Activated T-helper 1 cell treated with anti-CD3 and anti-CD28 coated beads, Interleukin-12 subunit alpha, Interleukin-12 subunit beta, Interleukin-2, Interleukin-4 antibody, amounts not matched to agents 30 ng/mL and 10 ng/mL and 1 ng/mL, durations not matched to agents 14 hours and 24 hours and 36 hours (primary cell): Measurements from ENCODE around the gene C4orf36. TPM values are rescaled to one million over a fixed set of nuclear protein-coding genes. Genes with fewer than 3 reads are reported as not detected.

Experiments
- DNase-seq: peaks from one replicate; pipeline ENCODE4 v3.0.0; 2021; ENCODE audit warnings: low spot score
- H3K27ac Mint-ChIP-seq: one replicate; pipeline ENCODE4 v1.8.0; 2021; ENCODE audit warnings: mild to moderate bottlenecking, mixed read lengths
- H3K27me3 Mint-ChIP-seq: one replicate; pipeline ENCODE4 v1.8.0; 2022; ENCODE audit warnings: mild to moderate bottlenecking, moderate library complexity, mixed read lengths; ENCODE audit not compliant: insufficient read depth
- H3K36me3 Mint-ChIP-seq: one replicate; pipeline ENCODE4 v1.8.0; 2021; ENCODE audit warnings: low read depth, mixed read lengths
- H3K4me1 Mint-ChIP-seq: one replicate; pipeline ENCODE4 v1.8.0; 2021; ENCODE audit warnings: low read depth, mixed read lengths
- H3K4me3 Mint-ChIP-seq: one replicate; pipeline ENCODE4 v1.8.0; 2021; ENCODE audit warnings: mild to moderate bottlenecking, moderate library complexity, mixed read lengths
- H3K9me3 Mint-ChIP-seq: one replicate; pipeline ENCODE4 v1.8.0; 2021; ENCODE audit warnings: mixed read lengths
- intact Hi-C: fragments of 100-400 bp; cut with micrococcal nuclease; formaldehyde crosslinking; loops from one replicate; pipeline ENCODE4 v1.15.1; 2024
- total RNA-seq: library from RNA; stranded (reverse); gene quantifications from 2 replicates; pipeline ENCODE4 v1.2.3, GENCODE V29; 2022

The C4orf36 gene, protein sequence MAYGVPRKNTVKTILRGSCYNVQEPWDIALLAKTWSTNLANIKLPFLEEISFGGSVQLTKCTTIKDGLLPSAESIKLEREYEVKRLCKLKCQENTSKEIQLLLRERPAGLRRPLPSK
- not detected in 2 replicates for total RNA-seq

- H3K9me3 Mint-ChIP-seq, result no peaks in the 10 kb centered on the region
- intact Hi-C loops, result loop anchor here (10.0 kb wide), 2 partner anchors 227 to 847 kb away; no protein-coding TSS in a partner anchor
These were observed at the start of gene C4orf36 for GRCh38 chr4:86891762-86892635. Gene C4orf36 (minus strand): TSS chr4:86892422. CDS start chr4:86891520, 902 bp downstream.

DNA sequence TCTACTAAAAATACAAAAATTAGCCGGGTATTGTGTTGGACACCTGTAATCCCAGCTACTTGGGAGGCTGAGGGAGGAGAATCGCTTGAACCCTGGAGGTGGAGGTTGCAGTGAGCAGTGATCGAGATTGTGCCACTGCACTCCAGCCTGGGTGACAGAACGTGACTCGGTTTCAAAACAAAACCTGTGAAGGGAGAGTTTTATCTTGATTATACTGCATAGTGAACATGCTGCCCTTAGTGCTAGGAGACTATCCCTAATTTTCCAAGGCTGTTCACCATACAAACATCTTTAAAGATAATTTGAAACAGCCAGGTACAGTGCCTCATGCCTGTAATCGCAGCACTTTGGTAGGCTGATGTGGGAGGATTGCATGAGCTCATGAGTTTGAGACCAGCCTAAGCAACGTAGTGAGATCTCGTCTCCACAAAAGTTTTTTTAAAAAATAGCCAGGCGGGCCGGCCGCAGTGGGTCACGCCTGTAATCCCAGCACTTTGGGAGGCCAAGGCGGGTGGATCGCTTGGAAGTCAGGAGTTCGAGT lies 48.8 kb upstream of the C4orf36 start:
- Mint-ChIP-seq H3K27me3 (no peaks in the 10 kb centered on the region), H3K9me3 (no peaks in the 10 kb centered on the region), H3K4me1 (peaks cover 57% of the 10 kb centered on the region), H3K4me3 (no peak overlapping the region), H3K27ac (no peak overlapping the region), H3K36me3 (peaks cover 7% of the 10 kb centered on the region)
- no peak for DNase-seq
- intact Hi-C loops, result no loop called here

More at GRCh38 chr4:86891762-86892635, at the start of gene C4orf36:
- Mint-ChIP-seq H3K36me3 (no peaks in the 10 kb centered on the region), H3K27me3 (peaks cover 29% of the 10 kb centered on the region), H3K27ac (no peak within 1 kb of the TSS), H3K4me3 (peak within 1 kb of the TSS; percentile 75), H3K4me1 (no peaks in the 10 kb centered on the region)
- DNase-seq, result peak; percentile 5

GRCh38 chr4:86939729-86940575 lies 47.7 kb upstream of the C4orf36 start:
- intact Hi-C loops, result loop anchor here (1.0 to 10.0 kb wide), 7 partner anchors 31 to 1517 kb away; partner anchors contain the start of genes HERC5, HERC6, PKD2 and PPM1K
- H3K36me3 Mint-ChIP-seq, result peaks cover 5% of the 10 kb centered on the region

DNA sequence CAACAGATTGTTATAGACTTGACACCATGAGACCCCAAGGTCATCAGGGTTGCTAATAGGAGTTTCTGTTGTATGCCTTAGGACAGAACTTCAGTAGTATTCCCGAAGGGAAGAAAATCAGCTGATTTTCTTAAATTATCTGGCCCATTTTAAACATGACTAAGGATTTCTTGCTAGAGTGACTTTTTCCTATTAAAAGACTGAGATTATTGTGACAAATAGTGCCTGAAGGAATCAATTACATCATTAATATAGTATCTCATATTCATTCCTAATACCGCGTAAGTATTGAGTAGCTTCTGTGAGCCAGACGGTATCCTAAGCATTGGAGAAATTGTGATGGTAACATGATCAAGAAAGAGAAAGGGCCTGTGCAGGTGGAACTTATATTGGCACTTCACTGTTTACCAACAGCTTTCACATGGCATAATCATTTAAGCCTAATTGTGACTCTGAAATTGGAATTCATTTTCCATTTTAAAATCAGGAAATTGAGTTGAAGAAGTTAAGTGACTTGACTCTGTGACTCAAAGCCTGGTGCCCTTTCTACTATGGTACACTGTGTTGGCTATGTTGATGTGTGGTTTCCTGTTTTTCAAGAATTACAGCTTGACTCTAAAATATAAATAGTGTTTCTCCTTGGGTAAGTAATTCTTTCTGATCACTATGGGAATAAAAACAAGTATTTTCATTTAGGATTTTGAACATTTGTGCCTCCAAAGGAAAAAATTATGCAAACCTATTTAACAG lies 46.7 kb upstream of the C4orf36 start:
- intact Hi-C loops, result loop anchor here (1.0 to 10.0 kb wide), 7 partner anchors 32 to 1518 kb away; partner anchors contain the start of genes HERC5, HERC6, PKD2 and PPM1K

More at GRCh38 chr4:86939729-86940575, 47.7 kb upstream of the C4orf36 start:
- Mint-ChIP-seq H3K9me3 (no peaks in the 10 kb centered on the region), H3K27ac (peak overlapping the region; percentile 70), H3K4me1 (peaks cover 58% of the 10 kb centered on the region), H3K27me3 (no peaks in the 10 kb centered on the region), H3K4me3 (peak overlapping the region; percentile 53)
- no peak for DNase-seq

DNA sequence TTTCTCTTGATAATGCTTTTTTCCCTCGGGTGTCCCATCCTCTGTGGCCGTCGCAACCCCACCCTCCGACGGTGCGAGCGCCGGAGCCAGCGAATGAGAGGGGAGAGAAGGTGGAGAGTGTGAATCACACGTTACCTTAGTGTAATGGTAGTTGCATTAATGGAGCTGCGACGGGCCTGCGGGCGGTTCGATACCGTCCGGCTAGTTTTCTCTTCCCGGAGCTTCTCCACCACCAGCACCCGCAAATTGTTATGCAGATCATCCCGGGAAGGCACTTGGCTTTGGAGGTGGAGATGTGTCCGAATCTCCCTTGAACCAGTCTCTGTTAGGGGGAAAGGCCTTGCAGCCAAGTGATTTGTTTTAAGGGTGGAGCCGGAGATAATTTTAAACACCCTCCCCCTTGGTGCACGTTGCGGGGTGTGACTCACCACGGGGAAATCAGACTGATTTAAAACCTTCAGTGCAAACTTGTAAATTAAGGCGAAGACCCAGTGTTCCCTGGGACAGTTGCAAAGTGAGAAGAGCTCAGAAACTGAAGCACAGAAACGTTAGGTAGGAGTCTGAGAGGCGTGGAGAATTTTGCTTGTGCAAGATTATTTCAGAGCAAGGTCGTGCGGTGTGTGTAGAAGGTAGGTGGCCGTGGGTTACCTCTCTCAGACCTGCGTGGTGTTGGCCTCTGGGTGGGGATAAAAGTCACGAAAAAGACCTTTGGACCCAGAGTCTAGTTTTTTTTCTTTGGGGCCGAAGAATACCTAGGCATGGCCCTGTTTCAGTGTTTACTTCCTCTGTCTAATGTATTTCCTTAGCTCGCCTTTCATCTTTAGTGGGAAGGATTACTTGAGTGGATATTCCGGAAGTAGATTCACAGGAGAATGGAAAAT lies 43.9 kb upstream of the C4orf36 start:
- Mint-ChIP-seq H3K9me3 (no peaks in the 10 kb centered on the region), H3K27ac (peak overlapping the region; percentile 97), H3K36me3 (peaks cover 1% of the 10 kb centered on the region), H3K4me1 (peaks cover 55% of the 10 kb centered on the region), H3K4me3 (peak overlapping the region; percentile 89), H3K27me3 (no peaks in the 10 kb centered on the region)
- peak; percentile 72 for DNase-seq
- intact Hi-C loops, result loop anchor here (1.0 to 10.0 kb wide), 14 partner anchors 21 to 1657 kb away; partner anchors contain the start of genes HERC3, HERC5, HERC6 and KLHL8

More for the DNA sequence above, 46.7 kb upstream of the C4orf36 start:
- peak overlapping the region; percentile 53 for H3K4me3 Mint-ChIP-seq
- peaks cover 58% of the 10 kb centered on the region for H3K4me1 Mint-ChIP-seq
- no peak for DNase-seq
- no peaks in the 10 kb centered on the region for H3K9me3 Mint-ChIP-seq
- H3K27me3 Mint-ChIP-seq, result no peaks in the 10 kb centered on the region
- H3K36me3 Mint-ChIP-seq, result peaks cover 3% of the 10 kb centered on the region
- H3K27ac Mint-ChIP-seq, result peak overlapping the region; percentile 70

- H3K36me3 Mint-ChIP-seq, result peaks cover 1% of the 10 kb centered on the region
- H3K4me3 Mint-ChIP-seq, result peak overlapping the region; percentile 89
- H3K27me3 Mint-ChIP-seq, result no peaks in the 10 kb centered on the region
- peaks cover 53% of the 10 kb centered on the region for H3K4me1 Mint-ChIP-seq
- peak overlapping the region; percentile 97 for H3K27ac Mint-ChIP-seq
- intact Hi-C loops, result loop anchor here (2.0 to 10.0 kb wide), 7 partner anchors 301 to 1657 kb away; partner anchors contain the start of genes HERC3, HERC5, HERC6 and PKD2
- no peak for DNase-seq
- H3K9me3 Mint-ChIP-seq, result no peaks in the 10 kb centered on the region
These were observed 43.3 kb upstream of the C4orf36 start for GRCh38 chr4:86935566-86935852.

- DNase-seq, result peak; percentile 86
- Mint-ChIP-seq H3K27ac (peak within 1 kb of the TSS; percentile 97), H3K4me1 (peaks cover 48% of the 10 kb centered on the region), H3K9me3 (no peaks in the 10 kb centered on the region), H3K27me3 (no peaks in the 10 kb centered on the region), H3K4me3 (peak within 1 kb of the TSS; percentile 89), H3K36me3 (no peaks in the 10 kb centered on the region)
- intact Hi-C loops, result loop anchor here (2.0 to 10.0 kb wide), 7 partner anchors 302 to 1658 kb away; partner anchors contain the start of genes HERC3, HERC5, HERC6 and PKD2
These were observed 42.7 kb upstream of the C4orf36 start, which contains the start of gene AFF1 for GRCh38 chr4:86934771-86935565. Gene AFF1 (plus strand): TSS chr4:86935011. CDS start chr4:86948534, 13,523 bp downstream.

- H3K27ac Mint-ChIP-seq, result peak overlapping the region; percentile 89
- H3K36me3 Mint-ChIP-seq, result no peaks in the 10 kb centered on the region
- no peaks in the 10 kb centered on the region for H3K9me3 Mint-ChIP-seq
- H3K4me3 Mint-ChIP-seq, result peak overlapping the region; percentile 89
- DNase-seq, result no peak
- intact Hi-C loops, result loop anchor here (2.0 to 10.0 kb wide), 3 partner anchors 303 to 1659 kb away; partner anchors contain the start of genes HERC3 and PKD2
- no peaks in the 10 kb centered on the region for H3K27me3 Mint-ChIP-seq
- peaks cover 41% of the 10 kb centered on the region for H3K4me1 Mint-ChIP-seq
These were observed 42.0 kb upstream of the C4orf36 start for GRCh38 chr4:86934147-86934770.

- Mint-ChIP-seq H3K9me3 (no peaks in the 10 kb centered on the region), H3K36me3 (no peaks in the 10 kb centered on the region), H3K27ac (no peak overlapping the region), H3K27me3 (no peaks in the 10 kb centered on the region), H3K4me1 (peaks cover 16% of the 10 kb centered on the region), H3K4me3 (no peak overlapping the region)
- DNase-seq, result no peak
- intact Hi-C loops, result no loop called here
These were observed 36.4 kb upstream of the C4orf36 start for GRCh38 chr4:86928400-86929255.
